Karpas-422 (cell line): ENCODE data around the gene TCOF1. TPM values are rescaled to one million over a fixed set of nuclear protein-coding genes. Genes with fewer than 3 reads are reported as not detected.
A peak's percentile ranks its signal among the peaks of the same experiment; 100 is the strongest.

Experiments
- DNase-seq: peaks from one replicate; pipeline ENCODE4 v3.0.0-alpha.2; 2015
- H2AFZ ChIP-seq: fragments of 200-600 bp; sonication (generic); 2 replicates; pipeline ENCODE4 v1.6.1; 2014; ENCODE audit warnings: antibody characterized with exemption, low read length, mixed read lengths
- H3K27ac ChIP-seq: fragments of 200-600 bp; sonication (generic); 2 replicates; pipeline ENCODE4 v1.5.1; 2014; ENCODE audit warnings: mild to moderate bottlenecking, low read length, moderate library complexity
- H3K27me3 ChIP-seq: fragments of 200-600 bp; sonication (generic); 2 replicates; pipeline ENCODE4 v1.6.1; 2014; ENCODE audit warnings: low read length, mixed read lengths
- H3K36me3 ChIP-seq: fragments of 200-600 bp; sonication (generic); 2 replicates; pipeline ENCODE4 v1.6.1; 2014; ENCODE audit warnings: low read length, mixed read lengths; ENCODE audit not compliant: insufficient read depth
- H3K4me1 ChIP-seq: fragments of 200-600 bp; sonication (generic); 2 replicates; pipeline ENCODE4 v1.6.1; 2014; ENCODE audit warnings: mild to moderate bottlenecking, low read length, mixed read lengths
- H3K4me2 ChIP-seq: fragments of 200-600 bp; sonication (generic); 2 replicates; pipeline ENCODE4 v1.6.1; 2014; ENCODE audit warnings: low read length, low read depth, mild to moderate bottlenecking; ENCODE audit not compliant: poor library complexity, severe bottlenecking
- H3K4me3 ChIP-seq: fragments of 200-600 bp; sonication (generic); 2 replicates; pipeline ENCODE4 v1.5.1; 2014; ENCODE audit warnings: mild to moderate bottlenecking, antibody characterized with exemption, low read length, mixed read lengths
- H3K79me2 ChIP-seq: fragments of 200-600 bp; sonication (generic); 2 replicates; pipeline ENCODE4 v1.6.1; 2014; ENCODE audit warnings: mild to moderate bottlenecking, low read length, mixed read lengths
- H3K9ac ChIP-seq: fragments of 200-600 bp; sonication (generic); 2 replicates; pipeline ENCODE4 v1.6.0; 2014; ENCODE audit warnings: low read length
- H3K9me2 ChIP-seq: fragments of 200-600 bp; sonication (generic), shearing (Covaris generic); replicated peaks from 2 replicates; pipeline ENCODE4 v1.6.0; 2014; ENCODE audit warnings: mild to moderate bottlenecking, low read length, moderate library complexity; ENCODE audit not compliant: insufficient read depth
- H3K9me3 ChIP-seq: fragments of 300-700, 200-600 bp; sonication (generic); 2 replicates; pipeline ENCODE4 v1.6.1; 2014; ENCODE audit warnings: low read length, mixed read lengths
- H4K20me1 ChIP-seq: fragments of 200-600 bp; sonication (generic); 2 replicates; pipeline ENCODE4 v1.6.1; 2014; ENCODE audit warnings: mild to moderate bottlenecking, antibody characterized with exemption, low read length, low read depth; ENCODE audit not compliant: insufficient read depth
- total RNA-seq: library from RNA; depleted of rRNA; stranded (reverse); fragments of >200 nt; shearing (Covaris generic); gene quantifications from 2 replicates; pipeline ENCODE4 v1.2.3, GENCODE V29; 2014; ENCODE audit warnings: low replicate concordance

Gene TCOF1
- total RNA-seq, 1 experiment from 2014 or later: 23.0 TPM

GRCh38 chr5:150431048-150431447 is 73.6 kb downstream of the TCOF1 start:
- no peak overlapping the region for H2AFZ ChIP-seq
- H3K4me2 ChIP-seq: no peak overlapping the region
- no peaks in the 10 kb centered on the region for H3K9me3 ChIP-seq
- no peaks in the 10 kb centered on the region for H3K9me2 ChIP-seq
- no peaks in the 10 kb centered on the region for H3K36me3 ChIP-seq
- H4K20me1 ChIP-seq: no peaks in the 10 kb centered on the region
- peaks cover 9% of the 10 kb centered on the region for H3K4me1 ChIP-seq
- H3K27me3 ChIP-seq: no peaks in the 10 kb centered on the region
- H3K27ac ChIP-seq: no peak overlapping the region
- no peak overlapping the region for H3K9ac ChIP-seq
- H3K79me2 ChIP-seq: no peaks in the 10 kb centered on the region
- no peak overlapping the region for H3K4me3 ChIP-seq
- DNase-seq: no peak

GRCh38 chr5:150431574-150431973 is 74.1 kb downstream of the TCOF1 start:
- Histone ChIP-seq H3K9ac (no peak overlapping the region), H3K9me2 (no peaks in the 10 kb centered on the region), H3K4me2 (no peak overlapping the region), H3K4me1 (peaks cover 14% of the 10 kb centered on the region), H3K79me2 (no peaks in the 10 kb centered on the region), H4K20me1 (no peaks in the 10 kb centered on the region), H2AFZ (no peak overlapping the region), H3K36me3 (no peaks in the 10 kb centered on the region), H3K27ac (no peak overlapping the region), H3K27me3 (no peaks in the 10 kb centered on the region), H3K9me3 (no peaks in the 10 kb centered on the region), H3K4me3 (no peak overlapping the region)
- no peak for DNase-seq

- no peak overlapping the region for H3K4me3 ChIP-seq
- H3K9me2 ChIP-seq: no peaks in the 10 kb centered on the region
- H3K27ac ChIP-seq: no peak overlapping the region
- no peak overlapping the region for H3K4me2 ChIP-seq
- no peak overlapping the region for H2AFZ ChIP-seq
- H3K4me1 ChIP-seq: peaks cover 12% of the 10 kb centered on the region
- no peaks in the 10 kb centered on the region for H3K9me3 ChIP-seq
- no peaks in the 10 kb centered on the region for H3K27me3 ChIP-seq
- DNase-seq: no peak
- H3K36me3 ChIP-seq: no peaks in the 10 kb centered on the region
- no peaks in the 10 kb centered on the region for H3K79me2 ChIP-seq
- no peak overlapping the region for H3K9ac ChIP-seq
- no peaks in the 10 kb centered on the region for H4K20me1 ChIP-seq
These were observed 77.0 kb downstream of the TCOF1 start for GRCh38 chr5:150434464-150434863.

- H3K9me3 ChIP-seq: no peaks in the 10 kb centered on the region
- H3K27ac ChIP-seq: no peak overlapping the region
- no peaks in the 10 kb centered on the region for H3K79me2 ChIP-seq
- H3K4me2 ChIP-seq: peak overlapping the region; percentile 30
- no peak overlapping the region for H3K4me3 ChIP-seq
- H2AFZ ChIP-seq: peak overlapping the region; percentile 59; the same call in 1 of the 2 replicates
- H3K9me2 ChIP-seq: no peaks in the 10 kb centered on the region
- peaks cover 9% of the 10 kb centered on the region for H3K4me1 ChIP-seq
- H3K36me3 ChIP-seq: no peaks in the 10 kb centered on the region
- no peak overlapping the region for H3K9ac ChIP-seq
- no peaks in the 10 kb centered on the region for H4K20me1 ChIP-seq
- no peaks in the 10 kb centered on the region for H3K27me3 ChIP-seq
- DNase-seq: peak; percentile 96
These were observed 78.7 kb downstream of the TCOF1 start for GRCh38 chr5:150436141-150436680.

GRCh38 chr5:150438873-150439546 is 81.5 kb downstream of the TCOF1 start:
- Histone ChIP-seq H3K36me3 (peaks cover 6% of the 10 kb centered on the region; the same call in 1 of the 2 replicates), H3K9me3 (no peaks in the 10 kb centered on the region), H3K27me3 (no peaks in the 10 kb centered on the region), H3K79me2 (no peaks in the 10 kb centered on the region), H3K4me3 (no peak overlapping the region), H3K9me2 (no peaks in the 10 kb centered on the region), H2AFZ (no peak overlapping the region), H3K4me2 (no peak overlapping the region), H3K4me1 (peaks cover 9% of the 10 kb centered on the region), H3K9ac (no peak overlapping the region), H3K27ac (no peak overlapping the region), H4K20me1 (0 out of 2 replicates have a peak, but pooled peaks cover 4% of the 10 kb centered on the region)
- no peak for DNase-seq

GRCh38 chr5:150440948-150441812 is 83.7 kb downstream of the TCOF1 start:
- Histone ChIP-seq H3K27ac (no peak overlapping the region), H3K36me3 (peaks cover 27% of the 10 kb centered on the region), H3K4me2 (no peak overlapping the region), H3K9me3 (no peaks in the 10 kb centered on the region), H3K9ac (no peak overlapping the region), H3K9me2 (no peaks in the 10 kb centered on the region), H3K79me2 (no peaks in the 10 kb centered on the region), H3K27me3 (no peaks in the 10 kb centered on the region), H3K4me3 (no peak overlapping the region), H2AFZ (no peak overlapping the region), H3K4me1 (peaks cover 4% of the 10 kb centered on the region), H4K20me1 (peaks cover 18% of the 10 kb centered on the region)
- no peak for DNase-seq

GRCh38 chr5:150441813-150442698 is 84.6 kb downstream of the TCOF1 start:
- Histone ChIP-seq H3K4me3 (no peak overlapping the region), H3K9me3 (no peaks in the 10 kb centered on the region), H4K20me1 (peaks cover 27% of the 10 kb centered on the region), H3K4me2 (no peak overlapping the region), H3K27ac (no peak overlapping the region), H3K79me2 (peaks cover under 1% of the 10 kb centered on the region; the same call in 1 of the 2 replicates), H3K4me1 (no peaks in the 10 kb centered on the region), H3K9me2 (no peaks in the 10 kb centered on the region), H3K27me3 (no peaks in the 10 kb centered on the region), H3K36me3 (peaks cover 36% of the 10 kb centered on the region), H2AFZ (no peak overlapping the region), H3K9ac (no peak overlapping the region)
- no peak for DNase-seq
